Measurements from ENCODE around the gene GFY.

DNA sequence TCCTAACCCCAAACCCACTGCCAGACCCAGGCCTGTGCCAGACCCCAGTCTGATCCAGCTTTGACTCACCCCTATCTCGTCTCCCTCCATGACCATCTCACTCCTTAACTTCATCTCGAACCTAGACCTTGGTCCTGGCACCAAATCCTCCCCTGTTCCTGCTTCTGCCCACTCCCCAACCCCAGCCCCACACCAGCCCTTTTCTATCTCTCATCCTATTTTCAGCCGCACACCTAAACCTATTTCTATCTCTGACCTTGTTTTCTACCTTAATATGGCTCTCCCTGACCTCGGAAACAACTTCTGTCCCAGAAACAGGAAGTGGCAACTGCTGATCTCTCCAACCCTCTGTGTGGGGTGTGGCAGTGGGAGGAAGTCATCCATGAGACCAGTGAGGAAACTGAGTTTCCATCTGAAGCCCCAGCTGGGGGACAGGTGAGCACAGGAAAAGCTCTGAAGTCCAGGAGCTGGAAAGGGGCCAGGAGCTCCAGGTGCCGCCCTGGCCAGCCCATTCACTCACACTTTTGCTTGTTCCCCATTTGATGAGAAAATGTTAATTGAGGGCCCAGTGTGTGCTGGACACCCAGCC lies 15.7 kb upstream of the GFY start:
- TF ChIP-seq, protein P1, sequence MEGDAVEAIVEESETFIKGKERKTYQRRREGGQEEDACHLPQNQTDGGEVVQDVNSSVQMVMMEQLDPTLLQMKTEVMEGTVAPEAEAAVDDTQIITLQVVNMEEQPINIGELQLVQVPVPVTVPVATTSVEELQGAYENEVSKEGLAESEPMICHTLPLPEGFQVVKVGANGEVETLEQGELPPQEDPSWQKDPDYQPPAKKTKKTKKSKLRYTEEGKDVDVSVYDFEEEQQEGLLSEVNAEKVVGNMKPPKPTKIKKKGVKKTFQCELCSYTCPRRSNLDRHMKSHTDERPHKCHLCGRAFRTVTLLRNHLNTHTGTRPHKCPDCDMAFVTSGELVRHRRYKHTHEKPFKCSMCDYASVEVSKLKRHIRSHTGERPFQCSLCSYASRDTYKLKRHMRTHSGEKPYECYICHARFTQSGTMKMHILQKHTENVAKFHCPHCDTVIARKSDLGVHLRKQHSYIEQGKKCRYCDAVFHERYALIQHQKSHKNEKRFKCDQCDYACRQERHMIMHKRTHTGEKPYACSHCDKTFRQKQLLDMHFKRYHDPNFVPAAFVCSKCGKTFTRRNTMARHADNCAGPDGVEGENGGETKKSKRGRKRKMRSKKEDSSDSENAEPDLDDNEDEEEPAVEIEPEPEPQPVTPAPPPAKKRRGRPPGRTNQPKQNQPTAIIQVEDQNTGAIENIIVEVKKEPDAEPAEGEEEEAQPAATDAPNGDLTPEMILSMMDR (IDR thresholded peaks at IDR 0.05; ENCODE audit: poor library complexity, severe bottlenecking), result no peak
- TF ChIP-seq EZH2 (IDR thresholded peaks at IDR 0.05; ENCODE audit: borderline replicate concordance, insufficient read depth, low read length, poor library complexity, severe bottlenecking) (no peak), MXI1 (conservative IDR thresholded peaks at IDR 0.05; ENCODE audit: poor library complexity, severe bottlenecking) (no peak), TAF1 (IDR thresholded peaks at IDR 0.05; ENCODE audit: low read depth) (no peak), EP300 (conservative IDR thresholded peaks at IDR 0.05; ENCODE audit: poor library complexity, severe bottlenecking) (no peak), SMC3 (conservative IDR thresholded peaks at IDR 0.05; ENCODE audit: poor library complexity) (no peak), REST (IDR thresholded peaks at IDR 0.05; ENCODE audit: borderline replicate concordance) (no peak), POLR2AphosphoS5 (IDR thresholded peaks at IDR 0.05) (no peak)
